DOHH2 (cell line): ENCODE data around the gene KCNQ1.

Experiments
- H3F3A ChIP-seq: fragments of 200-600 bp; sonication (generic), shearing (Covaris generic); 2 replicates; pipeline ENCODE4 v1.6.0; 2016; ENCODE audit warnings: antibody characterized with exemption, mild to moderate bottlenecking; ENCODE audit not compliant: control insufficient read depth, insufficient read depth
- H3K27ac ChIP-seq: fragments of 200-600 bp; sonication (generic); 2 replicates; pipeline ENCODE4 v1.5.1; 2014; ENCODE audit warnings: low read depth, mild to moderate bottlenecking, low read length, moderate library complexity
- H3K27me3 ChIP-seq: fragments of 200-600 bp; sonication (generic); 2 replicates; pipeline ENCODE4 v1.6.1; 2014; ENCODE audit warnings: mild to moderate bottlenecking, low read length, mixed read lengths; ENCODE audit not compliant: control insufficient read depth
- H3K36me3 ChIP-seq: fragments of 200-600 bp; sonication (generic); 2 replicates; pipeline ENCODE4 v1.6.1; 2014; ENCODE audit warnings: mild to moderate bottlenecking, low read length, moderate library complexity, mixed read lengths; ENCODE audit not compliant: control insufficient read depth
- H3K4me1 ChIP-seq: fragments of 200-600 bp; sonication (generic); 2 replicates; pipeline ENCODE4 v1.6.1; 2014; ENCODE audit warnings: mild to moderate bottlenecking, low read length, mixed read lengths; ENCODE audit not compliant: control insufficient read depth
- H3K4me2 ChIP-seq: fragments of 200-600 bp; sonication (generic); 2 replicates; pipeline ENCODE4 v1.6.0; 2014; ENCODE audit warnings: mild to moderate bottlenecking, low read length, moderate library complexity
- H3K4me3 ChIP-seq: fragments of 200-600 bp; sonication (generic); 2 replicates; pipeline ENCODE4 v1.5.1; 2014; ENCODE audit warnings: mild to moderate bottlenecking, low read length, mixed read lengths
- H3K79me2 ChIP-seq: fragments of 200-600 bp; sonication (generic); 2 replicates; pipeline ENCODE4 v1.6.1; 2014; ENCODE audit warnings: mild to moderate bottlenecking, low read length, mixed read lengths; ENCODE audit not compliant: control insufficient read depth
- H3K9me2 ChIP-seq: fragments of 200-600 bp; sonication (generic); replicated peaks from 2 replicates; pipeline ENCODE4 v1.6.1; 2014; ENCODE audit warnings: mild to moderate bottlenecking, low read length, mixed read lengths; ENCODE audit not compliant: control insufficient read depth
- H3K9me3 ChIP-seq: fragments of 200-600 bp; sonication (generic); 2 replicates; pipeline ENCODE4 v1.6.1; 2014; ENCODE audit warnings: antibody characterized with exemption, low read length, mixed read lengths; ENCODE audit not compliant: control insufficient read depth, insufficient read depth
- H4K20me1 ChIP-seq: fragments of 200-600 bp; sonication (generic); 2 replicates; pipeline ENCODE4 v1.6.0; 2014; ENCODE audit warnings: low read depth, mild to moderate bottlenecking, antibody characterized with exemption, low read length, moderate library complexity; ENCODE audit not compliant: control insufficient read depth, insufficient read depth
- CTCF ChIP-seq: fragments of 200-600 bp; sonication (generic); IDR thresholded peaks from one replicate; pipeline ENCODE4 v1.5.1; 2014; ENCODE audit warnings: antibody characterized with exemption, mild to moderate bottlenecking, low read depth, low read length; ENCODE audit not compliant: poor library complexity, severe bottlenecking
- EZH2phosphoT487 ChIP-seq: fragments of 200-600 bp; sonication (generic); IDR thresholded peaks from 2 replicates; pipeline ENCODE4 v1.6.1; 2017; ENCODE audit warnings: borderline replicate concordance, mild to moderate bottlenecking, antibody characterized with exemption, low read length, moderate library complexity, mixed read lengths

The KCNQ1 gene

GRCh38 chr11:2836315-2837095 is 391.7 kb downstream of the KCNQ1 start:
- no peaks in the 10 kb centered on the region for H3K36me3 ChIP-seq
- H3F3A ChIP-seq: no peaks in the 10 kb centered on the region
- no peak overlapping the region for H3K4me2 ChIP-seq
- no peaks in the 10 kb centered on the region for H3K9me3 ChIP-seq
- TF ChIP-seq CTCF (no peak), EZH2phosphoT487 (no peak)
- no peaks in the 10 kb centered on the region for H3K27me3 ChIP-seq
- H4K20me1 ChIP-seq: no peaks in the 10 kb centered on the region
- no peak overlapping the region for H3K4me3 ChIP-seq
- no peaks in the 10 kb centered on the region for H3K79me2 ChIP-seq
- no peaks in the 10 kb centered on the region for H3K4me1 ChIP-seq
- H3K27ac ChIP-seq: no peak overlapping the region
- no peaks in the 10 kb centered on the region for H3K9me2 ChIP-seq

- Histone ChIP-seq H3K4me2 (no peak overlapping the region), H3K9me3 (no peaks in the 10 kb centered on the region), H3K4me1 (no peaks in the 10 kb centered on the region), H4K20me1 (no peaks in the 10 kb centered on the region), H3K27ac (no peak overlapping the region), H3K79me2 (no peaks in the 10 kb centered on the region), H3K27me3 (no peaks in the 10 kb centered on the region), H3K9me2 (no peaks in the 10 kb centered on the region), H3K36me3 (no peaks in the 10 kb centered on the region), H3F3A (no peaks in the 10 kb centered on the region), H3K4me3 (no peak overlapping the region)
- TF ChIP-seq EZH2phosphoT487 (no peak), CTCF (no peak)
Observed at GRCh38 chr11:2837096-2837601, 392.3 kb downstream of the KCNQ1 start.

- no peaks in the 10 kb centered on the region for H4K20me1 ChIP-seq
Observed at GRCh38 chr11:2837651-2838050, 392.8 kb downstream of the KCNQ1 start.

More at GRCh38 chr11:2837651-2838050, 392.8 kb downstream of the KCNQ1 start:
- no peak overlapping the region for H3K4me2 ChIP-seq
- H3K9me2 ChIP-seq: no peaks in the 10 kb centered on the region
- H3K36me3 ChIP-seq: no peaks in the 10 kb centered on the region
- H3K79me2 ChIP-seq: no peaks in the 10 kb centered on the region
- no peaks in the 10 kb centered on the region for H3K4me1 ChIP-seq
- H3K27ac ChIP-seq: no peak overlapping the region
- H3K27me3 ChIP-seq: no peaks in the 10 kb centered on the region
- no peaks in the 10 kb centered on the region for H3K9me3 ChIP-seq
- no peaks in the 10 kb centered on the region for H3F3A ChIP-seq
- TF ChIP-seq EZH2phosphoT487: no peak
- no peak for TF ChIP-seq CTCF
- no peak overlapping the region for H3K4me3 ChIP-seq
